Stimulated activated CD8-positive, alpha-beta memory T cell treated with anti-CD3 and anti-CD28 coated beads, Interleukin-4, amount 100 ng/mL, for 1 hour (primary cell): ENCODE results near the gene ZNF253.
"Not testable (repeated sequence)": the region's sequence is repeated elsewhere in the genome, so short reads cannot be mapped to it uniquely, and the experiment has no call there.

Source experiments
- DNase-seq, 2 donors: peaks; one replicate each; pipeline ENCODE4 v3.0.0-alpha.2; 2020; ENCODE audit warnings: low read depth in 2 of 2, low spot score in 1 of 2

ZNF253 gene

DNA sequence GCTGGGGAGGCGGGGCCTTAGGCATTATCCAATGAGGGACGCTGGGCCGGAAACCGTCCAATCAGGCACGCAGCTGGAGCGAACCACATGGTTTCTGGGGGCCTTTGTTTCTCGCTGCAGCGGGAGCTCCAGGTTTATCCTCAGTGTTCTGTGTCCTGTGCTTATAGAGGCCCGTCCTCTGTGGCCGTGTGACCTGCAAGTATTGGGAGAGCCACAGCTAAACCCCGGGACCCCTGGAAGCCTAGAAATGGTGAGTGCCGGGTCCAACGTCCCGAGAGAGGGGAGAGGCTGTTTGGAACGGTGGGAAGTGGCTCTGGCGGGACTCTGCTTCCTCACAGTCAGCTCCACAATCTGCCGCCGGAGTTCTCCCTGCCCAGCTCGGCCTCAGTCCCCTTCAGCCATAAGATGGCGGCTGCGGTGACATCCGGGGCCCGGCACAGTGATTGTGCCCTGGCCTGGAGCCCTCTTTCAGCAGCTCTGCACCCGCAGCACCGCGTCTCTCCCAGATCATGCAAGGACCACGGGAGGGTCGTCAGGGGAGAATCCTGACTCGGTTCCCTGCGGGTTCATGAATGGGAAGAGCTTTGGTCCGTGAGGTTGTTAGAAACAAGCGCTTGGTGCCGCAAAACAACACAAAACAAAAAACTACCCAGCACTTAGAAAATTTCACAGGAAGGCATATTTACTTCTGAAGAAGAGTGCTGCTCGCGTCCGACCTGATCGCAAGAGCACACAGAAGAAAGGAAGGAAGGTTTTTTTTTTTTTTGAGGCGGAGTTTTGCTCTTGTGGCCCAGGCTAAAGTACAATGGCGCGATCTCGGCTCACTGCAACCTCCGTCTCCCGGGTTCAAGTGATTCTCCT lies at the start of gene ZNF253:
Gene ZNF253 (plus strand): TSS at position 133 of the 861 bp plus-strand sequence. CDS start 115 bp downstream, at position 248.
- DNase-seq = peak; percentile 85 to 90

DNA sequence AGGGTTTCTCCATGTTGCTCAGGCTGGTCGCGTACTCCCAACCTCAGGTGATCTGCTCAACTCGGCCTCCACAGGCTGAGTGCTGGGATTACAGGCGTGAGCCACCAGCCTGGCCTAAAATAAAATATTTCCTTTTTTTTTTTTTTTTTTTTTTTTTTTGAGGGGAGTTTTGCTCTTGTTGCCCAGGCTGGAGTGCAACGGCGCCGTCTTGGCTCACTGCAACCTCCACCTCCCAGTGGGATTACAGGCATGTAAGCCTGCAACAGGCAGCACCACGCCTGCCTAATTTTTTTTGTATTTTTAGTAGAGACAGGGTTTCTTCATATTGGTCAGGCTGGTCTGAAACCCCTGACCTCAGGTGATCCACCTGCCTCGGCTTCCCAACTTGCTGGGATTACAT lies 49.0 kb upstream of the ZNF253 start:
- DNase-seq = no peak

DNA sequence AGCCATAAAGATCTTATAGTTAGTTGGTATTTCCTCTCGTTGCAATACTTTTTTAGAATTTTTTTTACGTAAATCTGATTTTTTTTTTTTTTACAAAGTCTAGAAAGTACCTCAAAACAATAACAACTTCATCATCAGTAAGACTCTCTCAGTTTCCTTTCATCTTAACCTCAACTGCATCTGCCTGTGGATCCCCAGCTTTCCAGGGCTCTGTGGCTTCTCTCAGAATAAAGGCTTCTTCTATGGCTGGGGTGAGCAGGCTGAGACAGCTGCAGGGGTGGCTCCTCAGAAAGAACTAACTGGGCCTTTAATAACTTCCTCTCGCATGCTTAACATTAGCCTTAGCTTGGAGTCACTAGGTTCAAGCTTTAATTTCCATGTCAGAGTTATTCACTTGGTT lies 48.3 kb upstream of the ZNF253 start:
- DNase-seq = peak in 1 of 2 donors; percentile 23

DNA sequence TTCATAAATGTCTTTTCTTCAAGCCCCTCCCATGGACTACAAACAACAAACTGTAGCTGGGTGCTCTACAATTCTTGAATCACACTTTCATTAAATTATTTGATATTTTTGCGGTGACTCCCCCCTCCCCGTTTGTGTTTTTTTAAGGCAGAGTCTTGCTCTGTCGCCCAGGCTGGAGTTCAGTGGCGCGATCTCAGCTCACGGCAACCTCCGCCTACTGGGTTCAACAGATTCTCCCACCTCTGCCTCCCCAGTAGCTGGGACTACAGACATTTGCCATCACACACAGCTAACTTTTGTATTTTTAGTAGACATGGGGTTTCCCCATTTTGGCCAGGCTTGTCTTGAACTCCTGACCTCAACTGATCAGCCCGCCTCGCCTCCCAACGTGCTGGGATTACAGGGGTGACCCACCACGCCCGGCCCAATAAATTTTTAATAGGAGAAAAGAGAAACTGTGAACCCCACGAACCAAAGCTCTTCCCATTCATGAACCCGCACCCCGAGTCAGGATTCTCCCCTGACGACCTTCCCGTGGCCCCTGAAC lies 44.8 kb upstream of the ZNF253 start:
- DNase-seq = no peak

DNA sequence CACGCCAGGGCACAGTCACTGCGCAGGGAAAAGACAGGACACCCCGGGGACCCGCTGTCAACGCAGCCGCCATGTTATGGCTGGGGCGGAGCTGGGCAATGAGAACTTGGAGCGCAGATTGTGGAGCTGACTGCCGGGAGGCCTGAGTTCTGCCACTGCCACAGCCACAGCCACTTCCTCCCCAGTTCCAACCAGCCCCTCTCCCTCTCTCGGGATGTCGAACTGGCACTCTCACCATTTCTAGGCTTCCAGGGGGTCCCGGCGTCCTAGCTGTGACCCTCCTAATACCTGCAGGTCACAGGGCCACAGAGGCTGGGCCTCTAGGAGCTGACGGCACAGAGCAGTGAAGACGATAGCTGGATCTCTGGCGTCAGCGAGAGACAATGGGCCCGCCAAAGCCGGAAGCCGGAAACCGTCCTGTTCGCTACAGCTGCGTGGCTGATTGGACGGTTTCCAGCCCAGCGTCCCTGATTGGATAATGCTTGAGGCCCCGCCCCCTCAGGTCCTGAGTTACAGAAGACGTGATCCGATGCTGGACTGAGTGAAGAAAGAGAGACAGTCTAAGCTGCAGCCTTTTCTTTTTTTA lies 44.2 kb upstream of the ZNF253 start, which contains the start of gene ZNF506:
Gene ZNF506 (minus strand): TSS at position 385 of the 586 bp plus-strand sequence. CDS start 147 bp downstream, at position 238.
- peak; percentile 93 to 96 for DNase-seq

DNA sequence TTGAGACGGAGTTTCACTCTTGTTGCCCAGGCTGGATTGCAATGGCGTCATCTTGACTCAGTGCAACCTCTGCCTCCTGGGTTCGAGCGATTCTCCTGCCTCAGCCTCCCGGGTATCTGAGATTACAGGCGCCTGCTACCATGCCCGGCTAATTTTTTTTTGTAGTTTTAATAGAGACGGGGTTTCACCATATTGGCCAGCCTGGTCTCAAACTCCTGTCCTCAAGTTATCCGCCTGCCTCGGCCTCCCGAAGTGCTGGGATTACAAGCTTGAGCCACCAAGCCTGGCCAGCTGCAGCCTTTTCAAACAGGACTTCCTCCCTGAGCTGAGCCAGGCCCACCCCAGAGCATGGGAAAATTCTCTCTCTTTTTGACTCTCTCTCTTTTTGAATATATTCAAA lies 43.7 kb upstream of the ZNF253 start:
- DNase-seq = not testable (repeated sequence)

DNA sequence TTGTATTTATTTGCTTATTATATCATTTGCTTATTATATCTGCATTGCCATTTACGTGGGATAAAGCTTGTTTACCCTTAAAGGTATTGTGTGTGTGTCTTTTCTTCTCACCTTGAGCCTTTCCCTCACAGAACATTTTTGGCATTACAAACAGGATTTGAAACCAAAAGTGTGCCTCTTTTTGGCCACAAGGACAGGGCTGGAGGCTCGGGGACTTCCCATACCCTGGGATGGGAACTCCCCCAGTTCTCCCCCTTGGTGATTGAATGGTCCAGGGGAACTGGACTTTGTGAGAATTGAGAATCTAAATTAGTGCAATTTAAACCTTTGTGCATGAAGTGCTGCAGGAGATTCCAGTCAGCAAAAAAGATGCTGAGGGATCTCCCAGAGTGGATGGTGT lies 41.8 kb upstream of the ZNF253 start:
- no peak for DNase-seq

DNA sequence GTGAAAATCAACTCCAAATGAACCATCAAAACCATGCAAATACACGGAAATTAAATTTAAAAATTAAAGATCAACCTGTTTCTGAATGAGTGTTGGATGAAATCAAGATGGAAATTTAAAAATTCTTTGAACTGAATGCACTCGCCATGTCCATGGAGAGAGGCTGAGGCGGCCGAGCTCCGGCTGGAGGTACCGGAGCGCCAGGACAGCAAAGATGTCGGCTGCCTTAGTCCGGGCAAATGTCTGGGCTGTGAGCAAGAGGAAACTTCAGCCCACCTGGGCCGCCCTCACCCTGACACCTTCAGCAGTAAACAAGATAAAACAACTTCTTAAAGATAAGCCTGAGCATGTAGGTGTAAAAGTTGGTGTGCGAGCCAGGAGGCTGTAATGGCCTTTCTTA lies 38.8 kb upstream of the ZNF253 start:
- DNase-seq = no peak

DNA sequence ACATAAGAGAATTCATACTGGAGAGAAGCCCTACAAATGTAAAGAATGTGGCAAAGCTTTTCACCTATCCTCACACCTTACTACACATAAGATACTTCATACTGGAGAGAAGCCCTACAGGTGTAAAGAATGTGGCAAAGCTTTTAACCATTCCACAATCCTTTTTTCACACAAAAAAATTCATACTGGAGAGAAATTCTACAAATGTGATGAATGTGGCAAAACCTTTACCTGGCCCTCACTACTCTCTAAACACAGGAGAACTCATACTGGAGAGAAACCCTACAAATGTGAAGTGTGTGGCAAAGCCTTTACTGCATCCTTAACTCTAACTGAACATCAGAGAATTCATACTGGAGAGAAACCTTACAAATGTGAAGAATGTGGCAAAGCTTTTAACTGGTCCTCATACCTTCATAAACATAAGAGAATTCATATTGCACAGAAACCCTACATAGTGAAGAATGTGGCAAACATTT lies 30.1 kb upstream of the ZNF253 start:
- DNase-seq = no peak

DNA sequence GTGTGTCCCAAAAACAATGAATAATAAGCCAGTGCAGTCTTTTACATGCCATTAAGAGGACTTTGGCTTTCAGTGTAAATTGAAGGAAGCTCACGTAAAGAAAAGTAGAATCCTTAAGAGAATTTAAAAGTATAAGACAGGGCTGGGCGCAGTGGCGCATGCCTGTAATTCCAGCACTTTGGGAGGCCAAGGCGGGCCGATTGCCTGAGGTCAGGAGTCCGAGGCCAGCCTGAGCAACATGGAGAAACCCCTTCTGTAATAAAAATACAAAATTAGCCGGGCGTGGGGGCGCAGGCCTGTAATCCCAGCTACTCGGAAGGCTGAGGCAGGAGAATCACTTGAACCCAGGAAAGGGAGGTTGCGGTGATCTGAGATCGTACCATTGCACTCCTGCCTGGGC lies 17.9 kb upstream of the ZNF253 start:
- no peak for DNase-seq

DNA sequence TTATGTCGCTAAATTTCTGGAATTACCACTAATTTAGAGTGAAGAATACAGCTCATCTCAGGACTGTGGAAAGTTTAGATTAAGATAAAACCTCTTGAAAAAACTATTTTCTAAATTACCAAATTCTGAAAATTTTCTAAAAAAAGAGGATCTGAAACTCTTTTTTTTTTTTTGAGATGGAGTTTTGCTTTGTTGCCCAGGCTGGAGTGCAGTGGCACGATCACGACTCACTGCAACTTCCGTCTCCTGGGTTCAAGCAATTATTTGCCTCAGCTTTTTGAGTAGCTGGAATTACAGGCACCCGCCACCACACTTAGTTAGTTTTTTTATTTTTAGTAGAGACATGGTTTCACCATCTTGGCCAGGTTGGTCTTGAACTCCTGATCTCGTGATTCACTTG lies 16.6 kb upstream of the ZNF253 start:
- no peak for DNase-seq

DNA sequence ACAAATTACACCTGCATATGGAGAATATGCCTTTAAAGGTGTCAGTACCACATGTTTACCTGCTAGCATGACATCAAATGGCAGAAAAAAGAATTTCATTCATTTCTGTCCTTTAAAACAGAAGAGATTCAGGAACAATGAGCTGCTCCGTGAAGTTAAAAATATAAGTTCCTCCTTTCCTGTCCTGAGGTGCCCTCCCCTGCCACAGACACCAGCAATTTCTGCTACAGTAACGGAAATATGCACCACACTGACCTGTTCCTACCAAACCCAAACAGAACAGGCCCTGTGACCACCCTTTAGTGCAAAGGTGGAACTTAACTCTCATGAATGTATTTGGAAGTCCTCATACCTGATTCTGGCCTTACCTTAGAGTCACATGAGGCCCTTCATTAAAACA lies 13.9 kb upstream of the ZNF253 start:
- not testable (repeated sequence) for DNase-seq

DNA sequence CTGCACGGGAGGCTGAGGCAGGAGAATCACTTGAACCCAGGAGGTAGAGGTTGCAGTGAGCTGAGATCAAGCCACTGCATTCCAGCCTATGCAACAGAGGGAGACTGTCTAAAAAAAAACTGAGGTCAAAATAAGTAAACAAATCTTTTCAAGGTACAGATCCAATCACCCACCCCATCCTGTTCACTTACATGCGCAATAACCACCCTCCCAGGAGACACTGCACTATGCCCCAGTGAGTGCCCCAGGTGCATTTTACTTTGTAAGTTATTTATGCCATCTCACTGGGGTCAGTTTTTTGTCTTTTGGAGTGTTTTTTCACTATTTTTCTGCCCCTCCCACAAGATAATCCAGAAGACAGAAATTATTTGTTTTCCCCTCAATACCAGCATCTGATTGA lies 6.9 kb upstream of the ZNF253 start:
- DNase-seq = no peak

DNA sequence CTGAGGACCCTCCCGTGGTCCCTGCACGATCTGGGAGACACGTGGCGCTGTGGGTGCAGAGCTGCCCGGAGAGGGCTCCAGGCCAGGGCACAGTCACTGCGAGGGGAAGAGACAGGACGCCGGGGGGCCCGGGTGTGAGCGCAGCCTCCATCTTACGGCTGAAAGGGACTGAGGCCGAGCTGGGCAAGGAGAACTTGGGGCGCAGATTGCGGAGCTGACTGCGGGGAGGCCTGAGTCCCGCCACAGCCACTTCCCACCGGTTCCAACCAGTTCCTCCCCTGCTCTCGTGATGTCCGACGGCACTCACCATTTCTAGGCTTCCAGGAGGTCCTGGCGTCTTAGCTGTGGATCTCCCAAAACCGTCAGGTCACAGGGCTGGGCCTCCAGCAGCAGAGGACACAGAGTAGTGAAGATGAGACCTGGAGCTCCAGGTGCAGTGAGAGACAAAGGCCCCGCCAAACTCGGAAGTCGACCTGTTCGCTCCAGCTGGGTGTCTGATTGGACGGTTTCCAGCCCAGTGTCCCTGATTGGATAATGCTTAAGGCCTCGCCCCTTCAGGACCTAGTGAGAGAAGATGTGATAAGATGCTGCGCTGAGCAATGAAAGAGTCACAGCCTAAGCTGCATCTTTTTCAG lies 4.8 kb upstream of the ZNF253 start:
- DNase-seq = peak in 1 of 2 donors; percentile 25

DNA sequence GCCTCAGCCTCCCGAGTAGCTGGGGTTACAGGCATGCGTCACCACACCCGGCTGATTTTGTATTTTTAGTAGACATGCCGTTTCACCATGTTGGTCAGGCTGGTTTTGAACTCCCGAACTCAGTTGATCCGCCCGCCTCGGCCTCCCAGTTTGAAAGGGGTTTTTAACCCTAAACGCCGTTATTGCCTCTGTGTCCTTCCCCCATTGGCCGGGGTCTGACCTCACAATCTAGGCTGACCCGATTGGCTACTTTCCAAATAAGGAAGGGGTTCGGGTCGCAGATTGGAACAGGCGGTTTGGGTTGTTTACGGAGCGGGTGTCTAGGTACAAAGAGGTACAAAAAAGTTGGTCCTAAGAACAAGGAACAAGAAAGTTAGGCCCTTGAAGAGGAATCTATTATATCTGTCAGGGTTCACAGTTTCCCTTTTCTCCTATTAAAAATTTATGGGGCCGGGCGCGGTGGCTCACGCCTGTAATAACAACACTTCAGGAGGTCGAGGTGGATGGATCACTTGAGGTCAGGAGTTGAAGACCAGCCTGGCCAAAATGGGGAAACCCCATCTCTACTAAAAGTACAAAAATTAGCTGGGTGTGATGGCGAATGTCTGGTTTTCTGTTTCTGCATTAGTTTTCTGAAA lies 1.0 kb downstream of the ZNF253 start:
- peak in 1 of 2 donors; percentile 11 for DNase-seq

DNA sequence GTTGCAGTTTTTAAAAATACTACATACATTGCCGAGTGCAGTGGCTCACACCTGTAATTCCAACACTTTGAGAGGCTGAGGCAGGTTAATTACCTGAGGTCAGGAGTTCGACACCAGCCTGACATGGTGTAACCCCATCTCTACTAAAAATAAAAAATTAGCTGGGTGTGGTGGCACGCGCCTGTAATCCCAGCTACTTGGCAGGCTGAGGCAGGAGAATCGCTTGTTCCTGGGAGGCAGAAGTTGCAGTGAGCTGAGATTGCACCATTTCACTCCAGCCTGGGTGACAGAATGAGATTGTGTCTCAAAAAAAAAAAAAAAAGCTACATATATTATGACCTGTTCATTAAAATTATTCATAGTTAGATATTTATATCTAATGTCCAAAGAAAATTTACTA lies 4.4 kb downstream of the ZNF253 start:
- DNase-seq = not testable (repeated sequence)

DNA sequence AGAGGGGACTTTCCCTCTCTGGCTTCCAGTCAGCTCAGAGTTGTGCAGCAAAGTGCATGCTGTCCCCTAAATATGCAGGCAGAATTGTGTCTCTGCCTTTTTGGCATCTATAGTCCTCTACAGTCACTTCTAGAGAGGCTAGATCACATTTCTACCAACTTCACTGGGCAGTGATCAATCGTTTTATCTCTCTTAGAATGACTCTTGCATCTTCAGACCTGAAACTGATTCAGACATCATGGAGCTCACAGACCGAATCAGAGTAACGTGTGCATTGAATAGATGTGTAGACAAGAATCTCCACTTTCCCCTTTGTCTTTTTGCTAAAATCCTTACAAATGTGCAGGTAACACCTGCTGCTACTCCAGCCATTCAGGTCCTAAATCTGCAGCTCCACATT lies 6.2 kb downstream of the ZNF253 start:
- DNase-seq = no peak

DNA sequence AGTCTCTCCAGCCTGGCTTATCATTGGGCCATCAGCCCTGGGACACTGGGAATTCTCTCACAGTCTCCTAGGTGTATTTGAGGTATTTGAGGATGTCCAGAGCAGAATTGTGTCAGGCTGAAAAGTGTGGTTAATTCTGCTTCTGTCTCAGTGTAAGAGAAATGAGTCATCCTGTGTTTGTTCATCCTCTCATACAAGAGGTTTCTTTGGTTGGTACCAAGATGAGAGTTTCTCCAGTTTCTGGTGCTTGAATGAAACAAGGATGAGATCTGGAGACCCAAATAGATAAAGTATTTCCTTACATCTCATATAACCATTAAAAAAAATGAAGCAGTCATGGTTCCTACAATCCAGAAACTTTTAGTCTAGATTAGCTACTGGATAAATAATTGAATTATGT lies 7.7 kb downstream of the ZNF253 start:
- DNase-seq = no peak

DNA sequence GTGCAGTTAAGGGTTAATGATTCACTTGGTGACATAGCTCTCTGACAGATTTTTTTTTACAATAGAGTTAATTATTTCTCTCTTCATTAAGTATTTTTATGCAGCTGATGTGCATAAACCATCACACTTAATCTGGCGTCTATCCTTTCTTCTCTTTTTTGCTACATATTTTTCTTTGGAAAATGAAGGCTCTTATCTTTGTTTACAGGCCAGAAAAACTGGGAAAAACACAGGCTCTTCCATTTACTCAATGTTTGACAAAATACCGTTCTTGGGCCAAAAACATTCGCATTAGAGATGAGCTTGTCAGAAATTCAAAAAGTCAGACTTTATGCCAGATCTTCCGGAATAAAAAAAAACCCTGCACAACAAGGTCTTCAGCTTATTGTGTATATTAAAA lies 12.0 kb downstream of the ZNF253 start:
- no peak for DNase-seq

DNA sequence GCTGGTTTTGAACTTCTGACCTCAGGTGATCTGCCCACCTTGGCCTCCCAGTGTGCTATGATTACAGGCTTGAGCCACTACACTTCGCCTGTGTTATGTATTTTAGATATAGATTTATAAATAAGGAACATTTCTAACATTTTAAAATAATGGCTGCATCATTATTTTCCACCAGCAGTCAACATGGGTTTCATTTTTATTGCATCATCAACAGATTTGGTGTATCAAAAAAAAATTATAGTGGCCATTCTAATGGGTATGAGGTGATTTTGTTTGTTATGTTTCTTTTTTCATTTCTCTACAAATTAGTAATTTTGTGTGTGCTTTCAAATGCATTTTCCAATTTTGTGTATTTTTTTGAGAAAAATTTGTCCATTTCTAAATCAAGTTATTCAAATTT lies 18.9 kb downstream of the ZNF253 start:
- DNase-seq = no peak
